ENCODE measurements around the gene POLR3C.
"Not testable (repeated sequence)": the region's sequence is repeated elsewhere in the genome, so short reads cannot be mapped to it uniquely, and the experiment has no call there.

Gene POLR3C

GRCh38 chr1:145818095-145818494, 5.9 kb upstream of the POLR3C start:
- not testable (repeated sequence) for DNase-seq (ENCODE audit: low read depth in 1 of 2, low spot score in 1 of 2)

- not testable (repeated sequence) for DNase-seq (ENCODE audit: low read depth in 1 of 2, low spot score in 1 of 2)
Measured at GRCh38 chr1:145822779-145823331, 1.1 kb upstream of the POLR3C start.

GRCh38 chr1:145824499-145824842, 471 bp downstream of the POLR3C start:
- no peak for DNase-seq (ENCODE audit: low read depth in 1 of 2, low spot score in 1 of 2)

- DNase-seq (ENCODE audit: low read depth in 1 of 2, low spot score in 1 of 2) = no peak
Measured at GRCh38 chr1:145826030-145826429, 2.0 kb downstream of the POLR3C start.

- no peak for DNase-seq (ENCODE audit: low read depth in 1 of 2, low spot score in 1 of 2)
Measured at GRCh38 chr1:145827966-145828365, 4.0 kb downstream of the POLR3C start.

GRCh38 chr1:145828367-145829026, 4.5 kb downstream of the POLR3C start:
- peak in 1 of 2 donors; percentile 41 for DNase-seq (ENCODE audit: low read depth in 1 of 2, low spot score in 1 of 2)

- not testable (repeated sequence) for DNase-seq (ENCODE audit: low read depth in 1 of 2, low spot score in 1 of 2)
Measured at GRCh38 chr1:145830810-145831209, 6.8 kb downstream of the POLR3C start.

GRCh38 chr1:145837656-145838055, 13.7 kb downstream of the POLR3C start:
- no peak for DNase-seq (ENCODE audit: low read depth in 1 of 2, low spot score in 1 of 2)

- DNase-seq (ENCODE audit: low read depth in 1 of 2, low spot score in 1 of 2) = no peak
Measured at GRCh38 chr1:145843031-145843430, 19.0 kb downstream of the POLR3C start.

GRCh38 chr1:145845144-145845513, 21.1 kb downstream of the POLR3C start:
- DNase-seq (ENCODE audit: low read depth in 1 of 2, low spot score in 1 of 2) = no peak

- peak; percentile 62 to 63 for DNase-seq (ENCODE audit: low read depth in 1 of 2, low spot score in 1 of 2)
Measured at GRCh38 chr1:145845514-145846161, 21.6 kb downstream of the POLR3C start, which contains the start of gene NUDT17. Gene NUDT17 (plus strand): TSS chr1:145845630. CDS start chr1:145845641, 11 bp downstream.

- DNase-seq (ENCODE audit: low read depth in 1 of 2, low spot score in 1 of 2) = no peak
Measured at GRCh38 chr1:145846201-145846612, 22.2 kb downstream of the POLR3C start.

- no peak for DNase-seq (ENCODE audit: low read depth in 1 of 2, low spot score in 1 of 2)
Measured at GRCh38 chr1:145847827-145848226, 23.8 kb downstream of the POLR3C start.

- DNase-seq (ENCODE audit: low read depth in 1 of 2, low spot score in 1 of 2) = no peak
Measured at GRCh38 chr1:145849356-145850160, 25.6 kb downstream of the POLR3C start.

GRCh38 chr1:145855426-145855948, 31.5 kb downstream of the POLR3C start:
- DNase-seq (ENCODE audit: low read depth in 1 of 2, low spot score in 1 of 2) = no peak

- no peak for DNase-seq (ENCODE audit: low read depth in 1 of 2, low spot score in 1 of 2)
Measured at GRCh38 chr1:145857170-145857569, 33.2 kb downstream of the POLR3C start.

- peak in 1 of 2 donors; percentile 40 for DNase-seq (ENCODE audit: low read depth in 1 of 2, low spot score in 1 of 2)
Measured at GRCh38 chr1:145858238-145858900, 34.4 kb downstream of the POLR3C start.

GRCh38 chr1:145858901-145859490, 35.0 kb downstream of the POLR3C start, which contains the start of gene PIAS3:
Gene PIAS3 (minus strand): TSS chr1:145859081. CDS start chr1:145858990, 91 bp downstream.
- DNase-seq (ENCODE audit: low read depth in 1 of 2, low spot score in 1 of 2) = peak; percentile 57 to 75

GRCh38 chr1:145859491-145860023, 35.6 kb downstream of the POLR3C start:
- DNase-seq (ENCODE audit: low read depth in 1 of 2, low spot score in 1 of 2) = peak; percentile 47 to 56
